Measurements from ENCODE around the gene STEAP1B.

DNA sequence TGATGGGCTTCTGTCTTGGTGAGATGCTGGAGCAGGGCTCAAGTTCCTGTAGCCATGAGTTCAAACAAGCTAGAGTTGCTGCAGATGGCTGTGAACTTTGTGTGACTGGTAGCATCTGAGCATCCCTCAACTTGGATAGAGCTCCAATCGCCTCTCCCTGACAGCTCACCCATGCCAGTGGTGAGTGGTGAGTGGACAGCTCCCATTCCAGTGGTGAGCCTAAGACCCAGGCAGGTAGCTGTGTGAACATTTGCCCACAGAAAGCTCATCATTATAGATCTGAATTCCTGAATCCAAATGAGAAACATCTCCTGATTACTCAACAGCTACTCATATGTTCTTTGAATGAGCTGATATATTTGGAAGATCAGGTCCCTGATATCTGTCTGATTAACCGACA, 25.3 kb downstream of the STEAP1B start:
- TF ChIP-seq, protein P1, sequence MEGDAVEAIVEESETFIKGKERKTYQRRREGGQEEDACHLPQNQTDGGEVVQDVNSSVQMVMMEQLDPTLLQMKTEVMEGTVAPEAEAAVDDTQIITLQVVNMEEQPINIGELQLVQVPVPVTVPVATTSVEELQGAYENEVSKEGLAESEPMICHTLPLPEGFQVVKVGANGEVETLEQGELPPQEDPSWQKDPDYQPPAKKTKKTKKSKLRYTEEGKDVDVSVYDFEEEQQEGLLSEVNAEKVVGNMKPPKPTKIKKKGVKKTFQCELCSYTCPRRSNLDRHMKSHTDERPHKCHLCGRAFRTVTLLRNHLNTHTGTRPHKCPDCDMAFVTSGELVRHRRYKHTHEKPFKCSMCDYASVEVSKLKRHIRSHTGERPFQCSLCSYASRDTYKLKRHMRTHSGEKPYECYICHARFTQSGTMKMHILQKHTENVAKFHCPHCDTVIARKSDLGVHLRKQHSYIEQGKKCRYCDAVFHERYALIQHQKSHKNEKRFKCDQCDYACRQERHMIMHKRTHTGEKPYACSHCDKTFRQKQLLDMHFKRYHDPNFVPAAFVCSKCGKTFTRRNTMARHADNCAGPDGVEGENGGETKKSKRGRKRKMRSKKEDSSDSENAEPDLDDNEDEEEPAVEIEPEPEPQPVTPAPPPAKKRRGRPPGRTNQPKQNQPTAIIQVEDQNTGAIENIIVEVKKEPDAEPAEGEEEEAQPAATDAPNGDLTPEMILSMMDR (conservative IDR thresholded peaks at IDR 0.05; ENCODE audit: low read length) = no peak
- TF ChIP-seq EZH2phosphoT487 (IDR thresholded peaks at IDR 0.05; ENCODE audit: borderline replicate concordance) = no peak
